Prostate gland (tissue), 2 donors: ENCODE data around the gene HES3. TPM values are rescaled to one million over a fixed set of nuclear protein-coding genes. Genes with fewer than 3 reads are reported as not detected.

ENCODE experiments used
- DNase-seq: peaks from one replicate; pipeline ENCODE4 v3.0.0-alpha.2; 2019; ENCODE audit warnings: low spot score
- H3K27ac ChIP-seq, 2 donors: fragments of 200-600 bp; sonication (generic); 2 replicates each; pipeline ENCODE4 v1.5.1; 2017 to 2019
- H3K27me3 ChIP-seq: fragments of 200-600 bp; sonication (generic); replicated peaks from 2 replicates; pipeline ENCODE4 v1.5.1; 2019; ENCODE audit not compliant: insufficient read depth
- H3K36me3 ChIP-seq, 2 donors: fragments of 200-600 bp; sonication (generic); 1 replicate in 1 of 2; 2 replicates in 1 of 2; pipeline versions ENCODE4 v1.5.1 to v1.8.1; 2017 to 2019
- H3K4me1 ChIP-seq: fragments of 200-600 bp; sonication (generic); replicated peaks from 2 replicates; pipeline ENCODE4 v1.5.1; 2019
- H3K4me3 ChIP-seq, 2 donors: fragments of 200-600 bp; sonication (generic); 2 replicates each; pipeline ENCODE4 v1.5.1; 2017 to 2019
- H3K9me3 ChIP-seq: fragments of 200-600 bp; sonication (generic); 2 replicates; pipeline ENCODE4 v1.5.1; 2017
- POLR2A ChIP-seq: fragments of 450-650 bp; IDR thresholded peaks from one replicate; pipeline ENCODE4 v1.6.1; 2016; ENCODE audit warnings: antibody characterized with exemption, mild to moderate bottlenecking
- POLR2AphosphoS5 ChIP-seq: sonication (generic); formaldehyde crosslinking; IDR thresholded peaks from one replicate; pipeline ENCODE4 v1.6.1; 2017; ENCODE audit warnings: antibody characterized with exemption
- WGBS: methylation state at CpG from one replicate; pipeline ENCODE4 v1.1.5; 2018; 5-methylcytosine and 5-hydroxymethylcytosine counted together
- intact Hi-C: fragments of 100-400 bp; cut with DNase I; formaldehyde crosslinking; loops from one replicate; pipeline ENCODE4 v1.14.2; 2022
- total RNA-seq, 2 donors: library from RNA; depleted of rRNA; stranded (reverse); fragments of >200 nt; gene quantifications; one replicate each; pipeline ENCODE4 v1.1.0, GENCODE V29; 2016
- TF ChIP-seq, protein P1 (sequence below), 4 experiments: fragments of 200-600 bp in 2 of 4; fragments of 450-650 bp in 2 of 4; sonication (generic) in 2 of 4; IDR thresholded peaks; 1 replicate in 3 of 4; 2 replicates in 1 of 4; pipeline ENCODE4 v1.5.1; 2016 to 2019; ENCODE audit warnings: antibody characterized with exemption in 4 of 4, mild to moderate bottlenecking in 2 of 4, moderate library complexity in 2 of 4

HES3 gene
- total RNA-seq, 2 donors from 2014 or later: not detected

GRCh38 chr1:6220236-6220635 lies 23.7 kb upstream of the HES3 start:
- H3K27ac ChIP-seq: no peak overlapping the region
- H3K4me1 ChIP-seq: no peaks in the 10 kb centered on the region
- peaks cover 0 to 10% of the 10 kb centered on the region in 2 donors for H3K36me3 ChIP-seq
- H3K4me3 ChIP-seq: no peak overlapping the region
- no peak for DNase-seq
- intact Hi-C loops: no loop called here
- WGBS: 74% methylated on average over 8 of the region's 8 CpGs
- no peaks in the 10 kb centered on the region for H3K9me3 ChIP-seq
- TF ChIP-seq, protein P1, sequence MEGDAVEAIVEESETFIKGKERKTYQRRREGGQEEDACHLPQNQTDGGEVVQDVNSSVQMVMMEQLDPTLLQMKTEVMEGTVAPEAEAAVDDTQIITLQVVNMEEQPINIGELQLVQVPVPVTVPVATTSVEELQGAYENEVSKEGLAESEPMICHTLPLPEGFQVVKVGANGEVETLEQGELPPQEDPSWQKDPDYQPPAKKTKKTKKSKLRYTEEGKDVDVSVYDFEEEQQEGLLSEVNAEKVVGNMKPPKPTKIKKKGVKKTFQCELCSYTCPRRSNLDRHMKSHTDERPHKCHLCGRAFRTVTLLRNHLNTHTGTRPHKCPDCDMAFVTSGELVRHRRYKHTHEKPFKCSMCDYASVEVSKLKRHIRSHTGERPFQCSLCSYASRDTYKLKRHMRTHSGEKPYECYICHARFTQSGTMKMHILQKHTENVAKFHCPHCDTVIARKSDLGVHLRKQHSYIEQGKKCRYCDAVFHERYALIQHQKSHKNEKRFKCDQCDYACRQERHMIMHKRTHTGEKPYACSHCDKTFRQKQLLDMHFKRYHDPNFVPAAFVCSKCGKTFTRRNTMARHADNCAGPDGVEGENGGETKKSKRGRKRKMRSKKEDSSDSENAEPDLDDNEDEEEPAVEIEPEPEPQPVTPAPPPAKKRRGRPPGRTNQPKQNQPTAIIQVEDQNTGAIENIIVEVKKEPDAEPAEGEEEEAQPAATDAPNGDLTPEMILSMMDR (IDR thresholded peaks at IDR 0.05): no peak
- TF ChIP-seq POLR2AphosphoS5 (peak; percentile 31), POLR2A (peak; percentile 10)
- no peaks in the 10 kb centered on the region for H3K27me3 ChIP-seq

- Histone ChIP-seq H3K4me3 (no peak overlapping the region), H3K9me3 (no peaks in the 10 kb centered on the region), H3K4me1 (no peaks in the 10 kb centered on the region), H3K36me3 (peaks cover 0 to 16% of the 10 kb centered on the region in 2 donors), H3K27me3 (no peaks in the 10 kb centered on the region), H3K27ac (no peak overlapping the region)
- intact Hi-C loops: no loop called here
- no peak for DNase-seq
- TF ChIP-seq POLR2AphosphoS5 (no peak), POLR2A (no peak)
- TF ChIP-seq, protein P1 (IDR thresholded peaks at IDR 0.05): no peak
- WGBS: 92% methylated on average over 12 of the region's 12 CpGs
Observed at GRCh38 chr1:6221210-6221784, 22.7 kb upstream of the HES3 start.

- Histone ChIP-seq H3K36me3 (peaks cover 0 to 16% of the 10 kb centered on the region in 2 donors), H3K9me3 (no peaks in the 10 kb centered on the region), H3K27ac (no peak overlapping the region), H3K27me3 (no peaks in the 10 kb centered on the region), H3K4me1 (no peaks in the 10 kb centered on the region), H3K4me3 (no peak overlapping the region)
- WGBS: 66% methylated on average over 6 of the region's 6 CpGs
- DNase-seq: no peak
- no peak for TF ChIP-seq POLR2AphosphoS5
- no peak for TF ChIP-seq POLR2A
- intact Hi-C loops: no loop called here
Observed at GRCh38 chr1:6222636-6223035, 21.3 kb upstream of the HES3 start.

- intact Hi-C loops: no loop called here
- no peak overlapping the region for H3K4me3 ChIP-seq
- DNase-seq: no peak
- H3K27ac ChIP-seq: no peak overlapping the region
- no peaks in the 10 kb centered on the region for H3K4me1 ChIP-seq
- TF ChIP-seq POLR2AphosphoS5 (no peak), POLR2A (no peak)
- TF ChIP-seq, protein P1 (IDR thresholded peaks at IDR 0.05): no peak
- peaks cover 0 to 16% of the 10 kb centered on the region in 2 donors for H3K36me3 ChIP-seq
- no peaks in the 10 kb centered on the region for H3K9me3 ChIP-seq
- WGBS: 93% methylated on average over 13 of the region's 13 CpGs
- no peaks in the 10 kb centered on the region for H3K27me3 ChIP-seq
Observed at GRCh38 chr1:6223617-6224016, 20.4 kb upstream of the HES3 start.

GRCh38 chr1:6224718-6225117 lies 19.3 kb upstream of the HES3 start:
- Histone ChIP-seq H3K36me3 (peaks cover 0 to 16% of the 10 kb centered on the region in 2 donors), H3K27me3 (no peaks in the 10 kb centered on the region), H3K4me1 (no peaks in the 10 kb centered on the region), H3K9me3 (no peaks in the 10 kb centered on the region), H3K4me3 (no peak overlapping the region), H3K27ac (no peak overlapping the region)
- intact Hi-C loops: no loop called here
- WGBS: 84% methylated on average over 15 of the region's 15 CpGs
- DNase-seq: no peak
- TF ChIP-seq, protein P1 (IDR thresholded peaks at IDR 0.05): no peak
- TF ChIP-seq POLR2A (no peak), POLR2AphosphoS5 (no peak)
